Epithelial cell of proximal tubule (primary cell): ENCODE data around the gene ATP8B3. TPM values are rescaled to one million over a fixed set of nuclear protein-coding genes. Genes with fewer than 3 reads are reported as not detected.
A peak's percentile ranks its signal among the peaks of the same experiment; 100 is the strongest.

ENCODE experiments used
- DNase-seq: peaks from one replicate; pipeline ENCODE4 v3.0.0-alpha.2; 2011; ENCODE audit warnings: low read depth
- H3K4me3 ChIP-seq: 2 replicates; pipeline ENCODE4 v1.5.1; 2011; ENCODE audit warnings: low read depth, mild to moderate bottlenecking, low read length
- CTCF ChIP-seq: conservative IDR thresholded peaks from 2 replicates; pipeline ENCODE4 v1.5.1; 2012; ENCODE audit warnings: low read depth, mild to moderate bottlenecking, low read length
- total RNA-seq: library from RNA; depleted of rRNA; stranded (reverse); fragments of >200 nt; gene quantifications from 2 replicates; pipeline ENCODE4 v1.2.3, GENCODE V29; 2015

ATP8B3 gene
- total RNA-seq, 1 donor from 2014 or later = 1.7 TPM

DNA sequence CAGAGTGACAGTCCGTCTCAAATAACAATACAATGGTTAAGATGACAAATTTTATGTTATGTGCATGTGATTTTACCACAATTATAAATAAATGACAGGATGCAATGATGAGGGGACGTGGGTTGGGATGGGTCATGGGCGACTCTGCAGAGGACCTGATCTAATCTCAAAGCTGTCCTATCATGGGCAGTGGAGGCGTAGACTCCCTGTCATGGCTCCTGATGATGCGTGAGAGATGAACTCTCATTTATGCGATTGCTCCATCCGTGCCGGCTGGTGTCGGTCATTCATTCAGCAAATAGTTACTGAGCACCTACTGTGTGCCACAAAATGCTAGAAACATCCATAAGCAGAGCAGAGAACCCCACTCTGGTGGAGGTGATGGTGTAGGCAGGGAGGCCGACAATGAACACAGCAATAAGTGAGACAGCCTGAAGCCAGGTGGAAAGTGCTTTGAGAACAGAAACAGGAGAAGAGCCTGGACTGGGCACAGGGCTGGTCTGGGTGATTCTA is 37.9 kb upstream of the ATP8B3 start:
- no peak for DNase-seq
- no peak overlapping the region for H3K4me3 ChIP-seq
- no peak for TF ChIP-seq CTCF

DNA sequence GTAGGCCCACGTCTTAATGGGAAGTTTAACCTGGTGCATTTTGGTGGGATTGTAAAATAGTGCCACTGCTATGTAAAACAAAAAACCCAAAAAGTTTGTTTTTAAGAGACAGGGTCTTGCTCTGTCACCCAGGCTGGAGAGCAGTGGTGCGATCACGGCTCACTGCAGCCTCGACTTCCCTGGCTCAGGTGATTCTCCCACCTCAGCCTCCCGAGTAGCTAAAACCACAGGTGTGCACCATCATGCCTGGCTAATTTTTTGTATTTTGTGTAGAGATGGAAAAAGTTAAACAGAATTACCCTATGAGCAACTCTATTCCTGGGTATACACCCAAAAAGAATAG is 37.0 kb upstream of the ATP8B3 start:
- no peak overlapping the region for H3K4me3 ChIP-seq
- DNase-seq = no peak
- TF ChIP-seq CTCF = no peak

DNA sequence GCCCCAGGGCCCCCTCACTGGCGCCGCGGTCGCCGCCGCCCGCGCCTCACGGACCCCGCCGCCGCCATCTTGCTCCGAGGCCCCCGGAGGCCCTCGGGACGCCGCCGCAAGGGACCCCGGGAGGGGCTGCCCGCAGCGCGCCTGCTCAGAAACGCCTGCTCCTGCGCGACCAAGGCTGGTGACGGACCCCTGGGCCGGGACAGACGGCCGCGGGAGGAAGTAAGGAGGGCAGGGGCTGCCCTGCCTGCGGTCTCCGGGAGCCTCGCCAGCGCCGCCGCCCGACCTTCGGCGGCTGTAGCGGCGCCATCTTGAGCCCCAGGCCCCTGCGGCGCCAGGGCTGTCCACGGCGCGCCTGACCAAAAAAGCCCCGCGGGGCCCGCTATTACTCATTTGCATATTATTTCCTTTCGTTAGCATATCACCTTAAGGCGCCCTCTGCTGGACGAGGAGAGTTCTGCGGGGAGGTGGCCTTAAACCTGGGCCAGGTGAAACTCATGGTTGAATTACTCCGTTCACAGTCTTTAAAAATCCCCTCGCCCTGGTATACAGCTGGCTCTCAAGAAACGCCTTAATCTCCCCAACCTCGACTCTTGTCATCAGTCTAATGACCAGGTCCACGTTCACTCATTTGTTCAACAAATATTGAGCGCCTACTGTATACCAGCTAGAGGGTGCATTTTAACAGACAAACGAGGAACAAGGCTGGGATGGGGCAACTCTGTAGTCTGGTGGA is 36.5 kb upstream of the ATP8B3 start, which contains the start of gene REXO1:
TSS of gene REXO1 (minus strand) at position 85 of the 733 bp plus-strand sequence. CDS start 125 bp downstream, outside the sequence.
- DNase-seq = no peak
- H3K4me3 ChIP-seq = peak within 1 kb of the TSS; percentile 95
- peak; percentile 89 for TF ChIP-seq CTCF

GRCh38 chr19:1847684-1848398 is 35.8 kb upstream of the ATP8B3 start:
- no peak for DNase-seq
- no peak for TF ChIP-seq CTCF
- peak overlapping the region; percentile 95 for H3K4me3 ChIP-seq

DNA sequence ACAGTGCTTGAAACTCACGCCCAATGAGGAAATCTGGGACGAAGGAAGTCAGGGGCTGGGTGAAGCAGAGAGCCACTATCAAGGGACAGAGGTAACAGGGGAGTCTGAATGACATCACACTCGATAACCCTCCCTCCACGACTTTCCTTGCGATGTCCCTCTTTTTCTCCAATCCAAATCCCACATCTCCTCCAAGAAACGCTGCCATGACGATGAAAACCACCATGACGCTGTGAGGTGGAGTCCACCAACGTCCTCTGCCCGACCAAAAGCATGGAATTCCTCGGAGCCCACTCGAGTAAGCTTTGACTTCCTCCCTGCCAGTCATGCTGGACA is 35.2 kb upstream of the ATP8B3 start:
- H3K4me3 ChIP-seq = peak overlapping the region; percentile 95
- no peak for TF ChIP-seq CTCF
- no peak for DNase-seq

- DNase-seq = no peak
- peak overlapping the region; percentile 95 for H3K4me3 ChIP-seq
- TF ChIP-seq CTCF = no peak
Observed at GRCh38 chr19:1846517-1847204, 34.6 kb upstream of the ATP8B3 start.
